ENCODE results near the gene RASD1. TPM values are rescaled to one million over a fixed set of nuclear protein-coding genes. Genes with fewer than 3 reads are reported as not detected.

RASD1 gene
- polyA plus RNA-seq, 1 of the 3 experiments (the other 2 are of a cell fraction), result 0.43 TPM

DNA sequence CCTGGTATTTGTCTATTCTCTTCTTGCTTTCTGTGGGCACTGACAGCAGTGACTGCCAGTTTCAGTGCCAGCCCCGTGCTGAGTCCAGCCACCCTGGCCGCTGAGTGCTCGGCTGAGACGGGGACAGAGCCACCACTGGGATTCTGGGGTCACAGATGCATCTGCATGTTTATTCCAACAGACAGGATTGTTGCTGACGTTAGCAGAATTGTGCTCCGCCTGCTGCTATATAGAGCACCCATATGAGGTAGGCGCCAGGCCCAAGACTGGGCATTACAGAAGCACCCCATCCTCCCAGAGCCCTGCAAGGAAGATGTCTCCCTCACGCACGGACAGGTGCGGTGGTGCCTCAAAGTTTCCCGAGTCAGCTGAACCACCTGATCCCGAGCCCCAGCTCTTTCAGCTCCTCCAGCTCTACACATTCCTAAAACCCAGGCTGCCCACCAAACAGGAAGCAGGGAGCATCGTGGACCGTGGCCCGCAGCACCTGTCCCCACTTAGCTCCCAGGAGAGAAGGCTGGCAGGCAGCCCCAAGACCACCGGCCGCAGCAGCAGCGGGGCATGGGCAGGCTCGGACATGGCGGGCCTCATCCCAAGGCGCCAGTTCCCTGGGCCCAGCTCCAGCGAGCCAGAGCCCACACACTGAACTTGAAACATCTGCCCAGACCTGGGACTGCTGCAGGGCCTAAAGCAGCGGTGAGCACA, 44.9 kb upstream of the RASD1 start:
- no peak overlapping the region for H3K4me3 ChIP-seq (ENCODE audit: low read depth in 2 of 2, low read length in 1 of 2)
- H3K79me2 ChIP-seq (ENCODE audit: insufficient read depth), result no peaks in the 10 kb centered on the region
- H3K9ac ChIP-seq, result no peak overlapping the region
- H2AFZ ChIP-seq (ENCODE audit: low read depth), result no peak overlapping the region
- CTCF ChIA-PET, result interaction anchor here (0.6 to 1.7 kb wide), 4 partner anchors 28 to 186 kb away, joined by 3 to 8 read pairs (median 4); partner anchors contain the start of gene RASD1
- POLR2A ChIA-PET, result interaction anchor here (1.6 kb wide), 1 partner anchor 45 kb away, joined by 5 read pairs; the partner anchor contains the start of gene RASD1
- TF ChIP-seq CTCF (IDR thresholded peaks at IDR 0.05) (no peak), FOXM1 (IDR thresholded peaks at IDR 0.05; ENCODE audit: low read depth) (no peak), MAX (IDR thresholded peaks at IDR 0.05; ENCODE audit: low read depth) (no peak), TEAD4 (IDR thresholded peaks at IDR 0.05; ENCODE audit: borderline replicate concordance, insufficient read depth) (no peak), MEF2A (IDR thresholded peaks at IDR 0.05; ENCODE audit: borderline replicate concordance, low read depth) (no peak), RXRA (IDR thresholded peaks at IDR 0.05; ENCODE audit: borderline replicate concordance, low read depth) (no peak), POLR2AphosphoS5 (IDR thresholded peaks at IDR 0.05; ENCODE audit: low read depth, low read length) (no peak), TCF12 (IDR thresholded peaks at IDR 0.05) (no peak), EP300 (IDR thresholded peaks at IDR 0.05; ENCODE audit: borderline replicate concordance in 1 of 2, low read depth in 1 of 2, low read length in 1 of 2) (no peak), TAF1 (IDR thresholded peaks at IDR 0.05; ENCODE audit: borderline replicate concordance, low read depth, low read length) (no peak), GABPA (IDR thresholded peaks at IDR 0.05; ENCODE audit: low read depth) (no peak), FOXJ3 (CRISPR knock-in tag; IDR thresholded peaks at IDR 0.05) (no peak)
- TF ChIP-seq, protein P1, sequence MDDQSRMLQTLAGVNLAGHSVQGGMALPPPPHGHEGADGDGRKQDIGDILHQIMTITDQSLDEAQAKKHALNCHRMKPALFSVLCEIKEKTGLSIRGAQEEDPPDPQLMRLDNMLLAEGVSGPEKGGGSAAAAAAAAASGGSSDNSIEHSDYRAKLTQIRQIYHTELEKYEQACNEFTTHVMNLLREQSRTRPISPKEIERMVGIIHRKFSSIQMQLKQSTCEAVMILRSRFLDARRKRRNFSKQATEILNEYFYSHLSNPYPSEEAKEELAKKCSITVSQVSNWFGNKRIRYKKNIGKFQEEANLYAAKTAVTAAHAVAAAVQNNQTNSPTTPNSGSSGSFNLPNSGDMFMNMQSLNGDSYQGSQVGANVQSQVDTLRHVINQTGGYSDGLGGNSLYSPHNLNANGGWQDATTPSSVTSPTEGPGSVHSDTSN (IDR thresholded peaks at IDR 0.05), result no peak
- TF ChIP-seq, protein P2, sequence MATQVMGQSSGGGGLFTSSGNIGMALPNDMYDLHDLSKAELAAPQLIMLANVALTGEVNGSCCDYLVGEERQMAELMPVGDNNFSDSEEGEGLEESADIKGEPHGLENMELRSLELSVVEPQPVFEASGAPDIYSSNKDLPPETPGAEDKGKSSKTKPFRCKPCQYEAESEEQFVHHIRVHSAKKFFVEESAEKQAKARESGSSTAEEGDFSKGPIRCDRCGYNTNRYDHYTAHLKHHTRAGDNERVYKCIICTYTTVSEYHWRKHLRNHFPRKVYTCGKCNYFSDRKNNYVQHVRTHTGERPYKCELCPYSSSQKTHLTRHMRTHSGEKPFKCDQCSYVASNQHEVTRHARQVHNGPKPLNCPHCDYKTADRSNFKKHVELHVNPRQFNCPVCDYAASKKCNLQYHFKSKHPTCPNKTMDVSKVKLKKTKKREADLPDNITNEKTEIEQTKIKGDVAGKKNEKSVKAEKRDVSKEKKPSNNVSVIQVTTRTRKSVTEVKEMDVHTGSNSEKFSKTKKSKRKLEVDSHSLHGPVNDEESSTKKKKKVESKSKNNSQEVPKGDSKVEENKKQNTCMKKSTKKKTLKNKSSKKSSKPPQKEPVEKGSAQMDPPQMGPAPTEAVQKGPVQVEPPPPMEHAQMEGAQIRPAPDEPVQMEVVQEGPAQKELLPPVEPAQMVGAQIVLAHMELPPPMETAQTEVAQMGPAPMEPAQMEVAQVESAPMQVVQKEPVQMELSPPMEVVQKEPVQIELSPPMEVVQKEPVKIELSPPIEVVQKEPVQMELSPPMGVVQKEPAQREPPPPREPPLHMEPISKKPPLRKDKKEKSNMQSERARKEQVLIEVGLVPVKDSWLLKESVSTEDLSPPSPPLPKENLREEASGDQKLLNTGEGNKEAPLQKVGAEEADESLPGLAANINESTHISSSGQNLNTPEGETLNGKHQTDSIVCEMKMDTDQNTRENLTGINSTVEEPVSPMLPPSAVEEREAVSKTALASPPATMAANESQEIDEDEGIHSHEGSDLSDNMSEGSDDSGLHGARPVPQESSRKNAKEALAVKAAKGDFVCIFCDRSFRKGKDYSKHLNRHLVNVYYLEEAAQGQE (IDR thresholded peaks at IDR 0.05; ENCODE audit: low read depth, low read length), result no peak
- H3K27ac ChIP-seq (ENCODE audit: low read depth in 2 of 2, low read length in 1 of 2), result peak overlapping the region in 1 of 2 experiments; percentile 86; a peak in 2 of 4 replicates
- H3K9me3 ChIP-seq, result no peaks in the 10 kb centered on the region
- no peaks in the 10 kb centered on the region for H3F3A ChIP-seq (replicated peaks; ENCODE audit: insufficient read depth)
- no peaks in the 10 kb centered on the region for H4K20me1 ChIP-seq (ENCODE audit: insufficient read depth)
- H3K36me3 ChIP-seq (replicated peaks in 1 of 2; ENCODE audit: control insufficient read depth in 1 of 2, insufficient read depth in 2 of 2, low read length in 1 of 2), result no peaks in the 10 kb centered on the region
- 88% methylated on average over 18 of the region's 23 CpGs for WGBS (ENCODE audit: low lambda C conversion rate)
- H3K4me1 ChIP-seq (ENCODE audit: control insufficient read depth in 1 of 2, insufficient read depth in 2 of 2, low read depth in 1 of 2, low read length in 1 of 2), result peaks cover 0 to 76% of the 10 kb centered on the region in 2 experiments; a peak in 2 of 4 replicates
- no peaks in the 10 kb centered on the region for H3K27me3 ChIP-seq (ENCODE audit: insufficient read depth)
- H3K4me2 ChIP-seq, result no peak overlapping the region
- no peaks in the 10 kb centered on the region for H3K9me2 ChIP-seq
- peak; percentile 65 for DNase-seq

All from SK-N-SH (cell line).